Left ventricle myocardium inferior (tissue), 1 donor: ENCODE measurements around the gene MSANTD2. TPM values are rescaled to one million over a fixed set of nuclear protein-coding genes. Genes with fewer than 3 reads are reported as not detected.

ENCODE experiments used
- DNase-seq: peaks from one replicate; pipeline ENCODE4 v3.0.0-alpha.2; 2020
- H3K27ac ChIP-seq: fragments of 200-600 bp; replicated peaks from 2 replicates; pipeline ENCODE4 v1.8.0; 2021
- H3K27me3 ChIP-seq: fragments of 200-600 bp; 2 replicates; pipeline ENCODE4 v1.8.0; 2021; ENCODE audit warnings: low read depth
- H3K36me3 ChIP-seq: fragments of 200-600 bp; 2 replicates; pipeline ENCODE4 v1.8.0; 2021
- H3K4me1 ChIP-seq: fragments of 200-600 bp; 2 replicates; pipeline ENCODE4 v1.8.0; 2021
- H3K4me3 ChIP-seq: fragments of 200-600 bp; 2 replicates; pipeline ENCODE4 v1.8.0; 2021; ENCODE audit warnings: mild to moderate bottlenecking, moderate library complexity
- H3K9me3 ChIP-seq: fragments of 200-600 bp; replicated peaks from 2 replicates; pipeline ENCODE4 v1.8.0; 2021
- intact Hi-C: fragments of 100-400 bp; cut with micrococcal nuclease; formaldehyde crosslinking; loops from one replicate; pipeline ENCODE4 v1.11.0; 2022
- total RNA-seq: library from RNA; stranded (reverse); fragmentation: NEBNext Ultra II Directional; extraction: Animal tissue kit (Norgen Biotek cat#: 25700); gene quantifications from one replicate; pipeline ENCODE4 v1.2.1, GENCODE V29; 2021
- TF ChIP-seq, protein P1 (sequence below): fragments of 200-600 bp; IDR thresholded peaks from 2 replicates; pipeline ENCODE4 v1.8.0; 2021; ENCODE audit warnings: antibody characterized with exemption, mild to moderate bottlenecking, borderline replicate concordance
- donor health status: DM: no; HTN: yes; CAD: no; lungs with severe emphysema.

Gene MSANTD2
- total RNA-seq, 1 donor from 2014 or later, result 2.7 TPM

DNA sequence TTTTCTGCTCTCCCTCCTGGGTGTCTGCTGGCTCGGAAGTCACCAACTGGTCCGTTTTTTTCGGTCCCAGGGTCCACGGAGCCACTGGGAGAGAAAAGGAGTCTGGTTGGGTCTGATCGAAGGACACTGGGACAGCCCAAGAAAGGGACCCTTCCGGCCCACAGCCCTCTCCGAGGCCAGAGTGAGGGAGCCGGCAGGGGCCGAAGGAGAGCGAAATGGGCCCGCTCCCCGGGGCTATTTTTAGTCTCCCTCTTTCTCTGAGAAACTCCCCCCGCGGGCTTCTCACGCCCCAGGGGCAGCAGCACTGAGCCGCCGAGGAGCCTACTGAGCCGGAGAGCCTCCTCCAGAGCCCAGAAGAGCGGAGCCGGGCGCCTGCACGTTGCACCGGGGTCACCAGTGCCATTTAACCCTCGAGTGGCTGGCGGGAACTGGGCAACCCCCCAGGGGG lies 40.0 kb downstream of the MSANTD2 start:
- peaks cover 76% of the 10 kb centered on the region for H3K27me3 ChIP-seq
- H3K4me3 ChIP-seq, result peak overlapping the region; percentile 82
- peak overlapping the region; percentile 98 for H3K27ac ChIP-seq
- peaks cover 8% of the 10 kb centered on the region for H3K36me3 ChIP-seq
- H3K9me3 ChIP-seq, result no peaks in the 10 kb centered on the region
- TF ChIP-seq, protein P1, sequence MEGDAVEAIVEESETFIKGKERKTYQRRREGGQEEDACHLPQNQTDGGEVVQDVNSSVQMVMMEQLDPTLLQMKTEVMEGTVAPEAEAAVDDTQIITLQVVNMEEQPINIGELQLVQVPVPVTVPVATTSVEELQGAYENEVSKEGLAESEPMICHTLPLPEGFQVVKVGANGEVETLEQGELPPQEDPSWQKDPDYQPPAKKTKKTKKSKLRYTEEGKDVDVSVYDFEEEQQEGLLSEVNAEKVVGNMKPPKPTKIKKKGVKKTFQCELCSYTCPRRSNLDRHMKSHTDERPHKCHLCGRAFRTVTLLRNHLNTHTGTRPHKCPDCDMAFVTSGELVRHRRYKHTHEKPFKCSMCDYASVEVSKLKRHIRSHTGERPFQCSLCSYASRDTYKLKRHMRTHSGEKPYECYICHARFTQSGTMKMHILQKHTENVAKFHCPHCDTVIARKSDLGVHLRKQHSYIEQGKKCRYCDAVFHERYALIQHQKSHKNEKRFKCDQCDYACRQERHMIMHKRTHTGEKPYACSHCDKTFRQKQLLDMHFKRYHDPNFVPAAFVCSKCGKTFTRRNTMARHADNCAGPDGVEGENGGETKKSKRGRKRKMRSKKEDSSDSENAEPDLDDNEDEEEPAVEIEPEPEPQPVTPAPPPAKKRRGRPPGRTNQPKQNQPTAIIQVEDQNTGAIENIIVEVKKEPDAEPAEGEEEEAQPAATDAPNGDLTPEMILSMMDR, result no peak
- peak; percentile 54 for DNase-seq
- H3K4me1 ChIP-seq, result peaks cover 83% of the 10 kb centered on the region
- intact Hi-C loops, result loop anchor here (5.0 to 10.0 kb wide), 2 partner anchors 75 to 88 kb away; partner anchors contain the start of genes SIAE and SPA17

DNA sequence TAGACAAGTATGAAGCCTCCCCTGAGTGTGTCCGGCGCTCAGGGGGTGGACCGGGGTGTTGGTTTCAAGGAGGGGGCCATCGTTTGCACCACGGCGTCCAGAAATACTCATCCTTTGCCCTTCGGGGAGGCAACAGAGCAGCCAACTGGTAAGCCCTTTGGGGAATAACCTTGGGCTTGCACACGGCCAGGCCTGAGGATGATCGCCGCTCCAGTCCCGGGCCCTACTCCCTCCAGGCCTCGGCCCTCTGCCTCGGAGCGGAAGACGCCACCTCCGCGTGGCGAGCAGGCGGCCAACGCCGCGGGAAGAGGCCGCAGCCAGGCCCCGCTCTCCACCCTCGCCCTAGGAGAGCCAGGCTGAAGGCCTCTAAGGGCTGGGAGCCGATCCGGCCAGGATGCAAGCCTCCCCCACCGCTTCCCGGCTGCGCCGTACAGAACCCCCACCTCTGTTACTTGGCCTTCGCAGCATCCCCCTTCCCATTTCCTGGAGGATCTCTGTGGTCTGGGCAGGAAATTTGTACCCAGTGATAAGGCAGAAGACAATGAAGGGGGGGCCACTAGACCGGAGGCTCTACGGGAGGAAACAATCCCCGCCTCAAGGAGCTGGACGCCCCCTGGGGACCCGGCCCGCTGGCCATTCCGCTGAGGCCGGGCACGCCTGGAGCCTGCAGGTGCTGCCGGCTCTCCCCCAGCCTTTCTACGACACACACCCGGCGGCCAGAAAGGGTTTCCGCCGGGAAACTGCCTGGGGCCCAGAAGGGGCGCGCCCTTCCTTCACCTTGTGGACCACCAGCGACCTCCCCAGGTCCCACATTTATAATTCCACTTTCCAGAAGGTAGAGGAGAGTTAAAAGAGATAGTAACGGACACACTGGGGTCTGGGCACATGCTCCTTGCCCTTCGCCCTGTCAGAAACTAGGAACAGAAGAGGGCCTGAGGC lies 40.7 kb downstream of the MSANTD2 start:
- DNase-seq, result peak; percentile 78
- Histone ChIP-seq H3K4me1 (peaks cover 90% of the 10 kb centered on the region), H3K27me3 (peaks cover 76% of the 10 kb centered on the region), H3K36me3 (peaks cover 8% of the 10 kb centered on the region), H3K4me3 (peak overlapping the region; percentile 82), H3K9me3 (no peaks in the 10 kb centered on the region), H3K27ac (peak overlapping the region; percentile 98)
- intact Hi-C loops, result loop anchor here (5.0 to 10.0 kb wide), 2 partner anchors 75 to 87 kb away; partner anchors contain the start of genes SIAE and SPA17
- TF ChIP-seq, protein P1, result no peak

DNA sequence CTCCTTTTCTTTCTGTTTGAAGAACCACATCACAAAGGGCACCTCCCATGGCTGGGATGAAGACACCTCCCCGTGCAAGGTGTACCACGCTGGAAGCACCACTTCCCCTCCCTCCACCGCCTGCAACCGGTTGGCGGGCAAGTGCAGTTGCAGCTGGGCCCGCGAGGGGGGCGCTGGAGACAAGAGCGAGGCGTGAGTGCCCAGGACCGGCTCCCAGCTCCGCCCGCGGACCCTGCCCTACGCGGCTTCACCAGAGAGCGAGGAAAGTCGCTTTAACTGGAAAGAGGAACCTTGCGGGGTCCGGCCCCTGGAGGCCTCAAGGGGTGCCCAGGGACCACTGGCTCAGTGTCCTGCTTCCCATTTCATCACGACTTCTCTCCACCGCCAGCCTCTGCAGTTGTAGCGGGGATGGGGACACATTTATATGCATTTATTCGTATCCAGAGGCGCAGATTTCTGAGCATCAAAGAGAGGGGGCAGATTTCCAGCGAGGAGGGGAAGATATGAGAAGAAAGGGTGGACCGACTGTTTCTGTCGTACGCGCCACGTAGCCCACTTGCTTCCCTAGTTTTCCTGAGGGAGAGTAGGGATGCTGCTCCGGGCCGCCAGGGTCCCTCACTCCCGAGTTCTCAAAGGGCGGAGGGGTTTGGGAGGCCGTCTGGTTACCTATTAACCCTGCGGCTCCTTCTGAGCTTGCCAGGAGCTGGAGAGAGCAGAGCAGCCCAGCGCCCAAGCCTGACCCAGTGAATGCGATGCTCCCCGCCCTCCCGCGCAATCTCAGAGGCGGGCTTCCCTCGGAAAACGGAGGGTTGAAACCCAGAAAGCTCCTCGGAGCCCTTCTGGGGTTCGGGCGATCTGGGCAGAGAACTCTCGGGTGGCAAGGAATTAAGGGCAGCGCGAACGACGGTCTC lies 41.6 kb downstream of the MSANTD2 start:
- intact Hi-C loops, result no loop called here
- H3K9me3 ChIP-seq, result no peaks in the 10 kb centered on the region
- peak; percentile 78 for DNase-seq
- TF ChIP-seq, protein P1, result peak; percentile 82
- peak overlapping the region; percentile 98 for H3K27ac ChIP-seq
- H3K27me3 ChIP-seq, result peaks cover 83% of the 10 kb centered on the region
- H3K4me1 ChIP-seq, result peaks cover 99% of the 10 kb centered on the region
- H3K4me3 ChIP-seq, result peak overlapping the region; percentile 82
- peaks cover 12% of the 10 kb centered on the region for H3K36me3 ChIP-seq

DNA sequence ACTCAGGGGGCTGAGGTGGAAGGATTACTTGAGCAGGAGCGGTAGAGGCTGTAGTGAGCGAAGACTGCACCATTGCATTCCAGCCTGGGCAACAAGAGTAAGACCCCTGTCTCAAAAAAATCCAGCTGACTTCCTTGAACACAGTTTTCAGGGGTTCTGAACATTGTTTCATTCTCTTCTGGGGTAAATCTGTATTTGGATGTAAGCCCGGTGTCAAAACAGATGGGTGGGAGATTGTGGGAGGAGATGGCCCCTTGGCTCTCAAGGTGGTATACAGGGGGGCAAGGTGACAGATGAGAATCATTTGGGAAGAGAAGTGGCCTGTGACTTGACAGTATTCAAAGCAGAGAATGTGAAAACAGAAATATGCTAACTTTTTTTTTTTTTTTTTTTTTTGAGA lies 42.9 kb downstream of the MSANTD2 start:
- H3K4me1 ChIP-seq, result peaks cover 99% of the 10 kb centered on the region
- peak overlapping the region; percentile 98 for H3K27ac ChIP-seq
- peaks cover 88% of the 10 kb centered on the region for H3K27me3 ChIP-seq
- peaks cover 25% of the 10 kb centered on the region for H3K36me3 ChIP-seq
- peak overlapping the region; percentile 82 for H3K4me3 ChIP-seq
- no peaks in the 10 kb centered on the region for H3K9me3 ChIP-seq
- intact Hi-C loops, result no loop called here
- TF ChIP-seq, protein P1, result no peak
- DNase-seq, result no peak

DNA sequence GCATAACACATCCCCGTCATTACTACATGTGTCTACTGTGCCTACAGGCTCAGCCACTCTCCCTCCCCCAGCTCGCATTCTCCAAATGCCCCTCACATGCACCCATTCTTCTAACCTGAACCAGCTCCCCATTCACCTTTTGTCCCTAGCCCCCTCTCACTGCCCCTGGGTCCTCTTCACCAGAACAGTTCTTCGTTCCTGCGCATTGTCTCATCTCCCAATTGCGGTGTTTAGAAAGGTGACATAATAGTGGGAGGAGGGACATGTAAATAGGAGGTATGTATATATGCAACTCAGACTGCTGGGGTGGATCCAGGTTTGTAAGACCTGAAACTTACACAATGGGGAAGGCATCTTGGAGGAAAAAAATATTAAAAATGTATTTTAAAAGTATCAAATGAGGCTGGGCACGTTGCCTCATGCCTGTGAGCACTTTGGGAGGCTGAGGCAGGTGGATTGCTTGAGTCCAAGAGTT lies 43.4 kb downstream of the MSANTD2 start:
- Histone ChIP-seq H3K27ac (peak overlapping the region; percentile 98), H3K9me3 (no peaks in the 10 kb centered on the region), H3K4me3 (peak overlapping the region; percentile 21), H3K4me1 (peaks cover 99% of the 10 kb centered on the region), H3K27me3 (peaks cover 88% of the 10 kb centered on the region), H3K36me3 (peaks cover 28% of the 10 kb centered on the region)
- TF ChIP-seq, protein P1, result no peak
- intact Hi-C loops, result no loop called here
- no peak for DNase-seq
